IMR-90 (cell line): Measurements from ENCODE around the gene SIGLEC12. TPM values are rescaled to one million over a fixed set of nuclear protein-coding genes. Genes with fewer than 3 reads are reported as not detected.

Experiments
- ATAC-seq: fragments of 200-7000 bp; cut with Tn5 transposase; 2 replicates; pipeline ENCODE4 v1.9.1; 2020; ENCODE audit warnings: low read depth, mild to moderate bottlenecking, moderate library complexity
- BruUV-seq: library from RNA; stranded (reverse); fragments of 400-500 nt; replicated peaks from 2 replicates; lab custom pipeline; 2021; lab: Mats Ljungman, UMichigan
- CTCF ChIA-PET: fragments of 300-600 bp; formaldehyde crosslinking; extraction: SDS; loops from one replicate; lab custom pipeline; 2021; ENCODE audit warnings: antibody characterized with exemption; lab: Yijun Ruan, JAX
- POLR2A ChIA-PET: fragments of 300-600 bp; sonication (Branson Sonifier 250); formaldehyde crosslinking; loops from one replicate; lab custom pipeline; 2022; ENCODE audit warnings: antibody characterized with exemption; ENCODE audit not compliant: unreplicated experiment; lab: Charles Lee
- DNase-seq: peaks from one replicate; pipeline ENCODE4 v3.0.0; 2013
- H2AFZ ChIP-seq: replicated peaks from 2 replicates; pipeline ENCODE3; 2013; ENCODE audit warnings: low read length, mild to moderate bottlenecking; ENCODE audit not compliant: poor library complexity
- H2AK5ac ChIP-seq: 2 replicates; pipeline ENCODE4 v1.6.1; 2013; ENCODE audit warnings: low read depth, low read length, inconsistent platforms
- H2AK9ac ChIP-seq: replicated peaks from 2 replicates; pipeline ENCODE3; 2013; ENCODE audit warnings: mild to moderate bottlenecking, low read depth, low read length, moderate library complexity; ENCODE audit not compliant: poor library complexity
- H2BK120ac ChIP-seq: 2 replicates; pipeline ENCODE4 v1.6.1; 2013; ENCODE audit warnings: low read depth, low read length, inconsistent platforms
- H2BK15ac ChIP-seq: 3 replicates; pipeline ENCODE4 v1.6.1; 2013; ENCODE audit warnings: low read depth, low read length, inconsistent platforms
- H2BK20ac ChIP-seq: 2 replicates; pipeline ENCODE4 v1.6.1; 2013; ENCODE audit warnings: low read depth, mild to moderate bottlenecking, inconsistent platforms, low read length, moderate library complexity
- H2BK5ac ChIP-seq: 2 replicates; pipeline ENCODE4 v1.6.1; 2013; ENCODE audit warnings: mild to moderate bottlenecking, low read depth, low read length, inconsistent platforms; ENCODE audit not compliant: poor library complexity, severe bottlenecking
- H3K14ac ChIP-seq: replicated peaks from 2 replicates; pipeline ENCODE4 v1.6.1; 2013; ENCODE audit warnings: low read depth, low read length, inconsistent platforms
- H3K18ac ChIP-seq: 2 replicates; pipeline ENCODE4 v1.6.1; 2013; ENCODE audit warnings: low read depth, low read length, control low read depth
- H3K23ac ChIP-seq: 2 replicates; pipeline ENCODE4 v1.6.1; 2013; ENCODE audit warnings: low read depth, low read length, inconsistent platforms
- H3K27ac ChIP-seq: 2 replicates; pipeline ENCODE4 v1.5.1; 2013; ENCODE audit warnings: mild to moderate bottlenecking, control low read depth, low read length; ENCODE audit not compliant: insufficient read depth
- H3K27me3 ChIP-seq: 2 replicates; pipeline ENCODE4 v1.6.1; 2013; ENCODE audit warnings: low read length; ENCODE audit not compliant: control insufficient read depth, insufficient read depth
- H3K36me3 ChIP-seq: 2 replicates; pipeline ENCODE4 v1.6.1; 2013; ENCODE audit warnings: low read length, mixed read lengths; ENCODE audit not compliant: control insufficient read depth, insufficient read depth
- H3K4ac ChIP-seq: 2 replicates; pipeline ENCODE4 v1.6.1; 2013; ENCODE audit warnings: low read depth, low read length, inconsistent platforms
- H3K4me1 ChIP-seq: 2 replicates; pipeline ENCODE4 v1.6.1; 2013; ENCODE audit warnings: low read length, mixed read lengths; ENCODE audit not compliant: control insufficient read depth, insufficient read depth
- H3K4me2 ChIP-seq: 2 replicates; pipeline ENCODE4 v1.6.1; 2013; ENCODE audit warnings: low read depth, mild to moderate bottlenecking, control low read depth, low read length, moderate library complexity
- H3K4me3 ChIP-seq: 2 replicates; pipeline ENCODE4 v1.5.1; 2013; ENCODE audit warnings: low read depth, mild to moderate bottlenecking, control low read depth, low read length, moderate library complexity; ENCODE audit not compliant: insufficient read depth
- H3K56ac ChIP-seq: 2 replicates; pipeline ENCODE4 v1.6.1; 2013; ENCODE audit warnings: low read length, inconsistent platforms; ENCODE audit not compliant: insufficient read depth; ENCODE audit errors: extremely low read depth
- H3K79me1 ChIP-seq, 2 experiments: 2 replicates each; pipeline ENCODE4 v1.6.1; 2013; ENCODE audit warnings: low read length in 2 of 2, inconsistent platforms in 1 of 2, low read depth in 1 of 2
- H3K9ac ChIP-seq: 2 replicates; pipeline ENCODE4 v1.6.1; 2013; ENCODE audit warnings: low read depth, low read length, control low read depth
- H3K9me1 ChIP-seq: 2 replicates; pipeline ENCODE4 v1.6.1; 2013; ENCODE audit warnings: low read length, inconsistent platforms; ENCODE audit not compliant: insufficient read depth
- H3K9me3 ChIP-seq: 2 replicates; pipeline ENCODE4 v1.6.1; 2013; ENCODE audit warnings: low read length; ENCODE audit not compliant: control insufficient read depth, insufficient read depth
- H4K20me1 ChIP-seq: 2 replicates; pipeline ENCODE4 v1.6.1; 2013; ENCODE audit warnings: low read length, inconsistent platforms; ENCODE audit not compliant: insufficient read depth
- H4K5ac ChIP-seq: 2 replicates; pipeline ENCODE4 v1.6.1; 2013; ENCODE audit warnings: mild to moderate bottlenecking, low read depth, low read length, control low read depth
- H4K8ac ChIP-seq, 2 experiments: 2 replicates each; pipeline ENCODE4 v1.6.1; 2013; ENCODE audit warnings: low read depth in 2 of 2, low read length in 2 of 2, control low read depth in 1 of 2, inconsistent platforms in 1 of 2
- H4K91ac ChIP-seq: 2 replicates; pipeline ENCODE4 v1.6.1; 2013; ENCODE audit warnings: low read depth, low read length, inconsistent platforms; ENCODE audit not compliant: insufficient read depth
- ELK1 ChIP-seq: fragments of 150-350 bp; IDR thresholded peaks from 2 replicates; pipeline ENCODE4 v1.6.1; 2016; ENCODE audit warnings: low read depth, mild to moderate bottlenecking, low read length, moderate library complexity, borderline replicate concordance
- RAD21 ChIP-seq: IDR thresholded peaks from 2 replicates; pipeline ENCODE4 v1.6.1; 2012; ENCODE audit warnings: low read length, improper control_type of control experiment
- WGBS, 2 experiments: methylation state at CpG; one replicate each; pipeline versions ENCODE4 v1.1.5 to v1.1.7; 2013; ENCODE audit warnings: missing lambda C conversion rate in 2 of 2; ENCODE audit not compliant: insufficient read length in 1 of 2; ENCODE audit errors: extremely low coverage in 2 of 2; 5-methylcytosine and 5-hydroxymethylcytosine counted together
- dilution Hi-C: fragments of 300-500 bp; cut with HindIII; formaldehyde crosslinking; loops from one replicate; pipeline ENCODE4 v1.14.3; 2018; ENCODE audit warnings: low sequenced_read_pairs; ENCODE audit not compliant: unreplicated experiment
- in situ Hi-C: fragments of 300-500 bp; cut with MboI; formaldehyde crosslinking; loops from 3 replicates; pipeline ENCODE4 v1.14.3; 2019; ENCODE audit warnings: low sequenced_read_pairs, inconsistent platforms, mixed read lengths
- intact Hi-C: fragments of 100-400 bp; cut with micrococcal nuclease; formaldehyde crosslinking; loops from 2 replicates; pipeline ENCODE4 v1.10.0; 2022
- polyA plus RNA-seq, 3 experiments: library from polyadenylated mRNA; depleted of rRNA; stranded (reverse); fragments of >200 nt; gene quantifications; 2 replicates each; pipeline ENCODE4 v1.2.3, GENCODE V29; 2012; ENCODE audit warnings: low replicate concordance in 1 of 3
- total RNA-seq: library from RNA; depleted of rRNA; stranded (reverse); fragments of >200 nt; gene quantifications from 2 replicates; pipeline ENCODE4 v1.2.3, GENCODE V29; 2012

The SIGLEC12 gene
- total and polyA plus RNA-seq, 2 of the 4 experiments (the other 2 are of a cell fraction), result not detected

GRCh38 chr19:51461723-51462161, 39.9 kb downstream of the SIGLEC12 start:
- H3K27ac ChIP-seq, result no peak overlapping the region
- no peak overlapping the region for H3K4me2 ChIP-seq
- H3K4ac ChIP-seq, result no peak overlapping the region
- H3K4me3 ChIP-seq, result no peak overlapping the region
- no peaks in the 10 kb centered on the region for H3K36me3 ChIP-seq
- no peak for ATAC-seq
- WGBS, 2 experiments, result 80% methylated on average over 1 of the region's 8 CpGs; no CpG with 5 or more reads in 1 of the 2 experiments
- no peaks in the 10 kb centered on the region for H3K79me1 ChIP-seq
- no peak overlapping the region for H2BK120ac ChIP-seq
- H2AFZ ChIP-seq, result no peak overlapping the region
- ChIA-PET CTCF (no interaction called here), POLR2A (no interaction called here)
- no peak overlapping the region for H2BK15ac ChIP-seq
- no peak overlapping the region for H4K5ac ChIP-seq
- H4K8ac ChIP-seq, result no peak overlapping the region
- DNase-seq, result no peak
- H3K9me3 ChIP-seq, result peaks cover 2% of the 10 kb centered on the region; the same call in 1 of the 2 replicates
- H3K23ac ChIP-seq, result no peak overlapping the region
- H4K20me1 ChIP-seq, result no peaks in the 10 kb centered on the region
- in situ Hi-C loops (no loop called here), intact Hi-C loops (no loop called here), dilution Hi-C loops (no loop called here)
- H3K9ac ChIP-seq, result no peak overlapping the region
- no peak overlapping the region for H2AK9ac ChIP-seq
- BruUV-seq, result no TSS peak
- H2BK20ac ChIP-seq, result no peak overlapping the region
- no peaks in the 10 kb centered on the region for H3K9me1 ChIP-seq
- no peak overlapping the region for H2AK5ac ChIP-seq
- H3K27me3 ChIP-seq, result no peaks in the 10 kb centered on the region
- H3K18ac ChIP-seq, result no peak overlapping the region
- no peak overlapping the region for H2BK5ac ChIP-seq
- no peak overlapping the region for H3K14ac ChIP-seq
- no peaks in the 10 kb centered on the region for H3K4me1 ChIP-seq
- TF ChIP-seq RAD21 (no peak), ELK1 (no peak)
- H3K56ac ChIP-seq, result no peak overlapping the region
- H4K91ac ChIP-seq, result no peak overlapping the region
